HEK293 (cell line): ENCODE results near the gene B4GALT5.

Source experiments
- ZNF558 ChIP-seq: fragments of 450-650 bp; formaldehyde crosslinking; IDR thresholded peaks from 2 replicates; pipeline ENCODE4 v1.5.1; 2016; ENCODE audit warnings: missing biosample characterization, missing genetic modification characterization
- TF ChIP-seq, protein P1 (sequence below): fragments of 450-650 bp; formaldehyde crosslinking; IDR thresholded peaks from 2 replicates; pipeline ENCODE4 v1.5.1; 2016; ENCODE audit warnings: missing biosample characterization, missing genetic modification characterization
- TF ChIP-seq, protein P2 (sequence below): fragments of 450-650 bp; formaldehyde crosslinking; IDR thresholded peaks from 2 replicates; pipeline ENCODE4 v1.5.1; 2016; ENCODE audit warnings: missing biosample characterization, missing genetic modification characterization, borderline replicate concordance

DNA sequence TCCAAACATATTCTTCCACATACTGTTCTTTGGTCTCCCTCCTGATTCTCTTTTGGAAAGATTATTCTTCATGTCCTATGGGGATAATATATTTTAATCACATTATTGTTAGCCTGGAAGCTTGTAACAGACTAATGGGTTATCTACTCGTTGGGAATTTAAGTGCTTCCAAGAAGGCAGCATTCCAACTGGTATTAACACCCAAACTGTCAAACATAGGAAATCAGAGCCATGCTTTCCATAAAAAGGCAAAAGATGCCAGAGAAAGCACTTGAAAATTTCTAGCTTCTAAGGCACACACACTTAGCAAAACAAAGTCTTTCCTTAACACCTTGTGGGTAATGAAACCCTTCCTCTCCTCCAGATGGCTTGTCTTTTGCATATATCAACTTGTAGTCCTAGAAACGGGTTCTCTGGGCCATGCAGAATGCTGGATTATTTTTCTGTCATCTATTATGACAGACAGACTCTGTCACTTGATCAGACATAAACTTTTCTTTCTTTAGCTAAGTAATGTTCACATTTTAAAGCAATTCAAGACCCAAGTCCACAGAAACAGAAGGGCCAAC, 41.5 kb downstream of the B4GALT5 start:
- TF ChIP-seq, protein P1, sequence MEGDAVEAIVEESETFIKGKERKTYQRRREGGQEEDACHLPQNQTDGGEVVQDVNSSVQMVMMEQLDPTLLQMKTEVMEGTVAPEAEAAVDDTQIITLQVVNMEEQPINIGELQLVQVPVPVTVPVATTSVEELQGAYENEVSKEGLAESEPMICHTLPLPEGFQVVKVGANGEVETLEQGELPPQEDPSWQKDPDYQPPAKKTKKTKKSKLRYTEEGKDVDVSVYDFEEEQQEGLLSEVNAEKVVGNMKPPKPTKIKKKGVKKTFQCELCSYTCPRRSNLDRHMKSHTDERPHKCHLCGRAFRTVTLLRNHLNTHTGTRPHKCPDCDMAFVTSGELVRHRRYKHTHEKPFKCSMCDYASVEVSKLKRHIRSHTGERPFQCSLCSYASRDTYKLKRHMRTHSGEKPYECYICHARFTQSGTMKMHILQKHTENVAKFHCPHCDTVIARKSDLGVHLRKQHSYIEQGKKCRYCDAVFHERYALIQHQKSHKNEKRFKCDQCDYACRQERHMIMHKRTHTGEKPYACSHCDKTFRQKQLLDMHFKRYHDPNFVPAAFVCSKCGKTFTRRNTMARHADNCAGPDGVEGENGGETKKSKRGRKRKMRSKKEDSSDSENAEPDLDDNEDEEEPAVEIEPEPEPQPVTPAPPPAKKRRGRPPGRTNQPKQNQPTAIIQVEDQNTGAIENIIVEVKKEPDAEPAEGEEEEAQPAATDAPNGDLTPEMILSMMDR = no peak
- TF ChIP-seq ZNF558 (tag by site-specific recombination) = no peak
- TF ChIP-seq, protein P2, sequence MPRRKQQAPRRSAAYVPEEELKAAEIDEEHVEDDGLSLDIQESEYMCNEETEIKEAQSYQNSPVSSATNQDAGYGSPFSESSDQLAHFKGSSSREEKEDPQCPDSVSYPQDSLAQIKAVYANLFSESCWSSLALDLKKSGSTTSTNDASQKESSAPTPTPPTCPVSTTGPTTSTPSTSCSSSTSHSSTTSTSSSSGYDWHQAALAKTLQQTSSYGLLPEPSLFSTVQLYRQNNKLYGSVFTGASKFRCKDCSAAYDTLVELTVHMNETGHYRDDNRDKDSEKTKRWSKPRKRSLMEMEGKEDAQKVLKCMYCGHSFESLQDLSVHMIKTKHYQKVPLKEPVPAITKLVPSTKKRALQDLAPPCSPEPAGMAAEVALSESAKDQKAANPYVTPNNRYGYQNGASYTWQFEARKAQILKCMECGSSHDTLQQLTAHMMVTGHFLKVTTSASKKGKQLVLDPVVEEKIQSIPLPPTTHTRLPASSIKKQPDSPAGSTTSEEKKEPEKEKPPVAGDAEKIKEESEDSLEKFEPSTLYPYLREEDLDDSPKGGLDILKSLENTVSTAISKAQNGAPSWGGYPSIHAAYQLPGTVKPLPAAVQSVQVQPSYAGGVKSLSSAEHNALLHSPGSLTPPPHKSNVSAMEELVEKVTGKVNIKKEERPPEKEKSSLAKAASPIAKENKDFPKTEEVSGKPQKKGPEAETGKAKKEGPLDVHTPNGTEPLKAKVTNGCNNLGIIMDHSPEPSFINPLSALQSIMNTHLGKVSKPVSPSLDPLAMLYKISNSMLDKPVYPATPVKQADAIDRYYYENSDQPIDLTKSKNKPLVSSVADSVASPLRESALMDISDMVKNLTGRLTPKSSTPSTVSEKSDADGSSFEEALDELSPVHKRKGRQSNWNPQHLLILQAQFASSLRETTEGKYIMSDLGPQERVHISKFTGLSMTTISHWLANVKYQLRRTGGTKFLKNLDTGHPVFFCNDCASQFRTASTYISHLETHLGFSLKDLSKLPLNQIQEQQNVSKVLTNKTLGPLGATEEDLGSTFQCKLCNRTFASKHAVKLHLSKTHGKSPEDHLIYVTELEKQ = no peak
